ENCODE results near the gene ATP11C.
"Not testable (repeated sequence)": the region's sequence is repeated elsewhere in the genome, so short reads cannot be mapped to it uniquely, and the experiment has no call there.

Gene ATP11C

DNA sequence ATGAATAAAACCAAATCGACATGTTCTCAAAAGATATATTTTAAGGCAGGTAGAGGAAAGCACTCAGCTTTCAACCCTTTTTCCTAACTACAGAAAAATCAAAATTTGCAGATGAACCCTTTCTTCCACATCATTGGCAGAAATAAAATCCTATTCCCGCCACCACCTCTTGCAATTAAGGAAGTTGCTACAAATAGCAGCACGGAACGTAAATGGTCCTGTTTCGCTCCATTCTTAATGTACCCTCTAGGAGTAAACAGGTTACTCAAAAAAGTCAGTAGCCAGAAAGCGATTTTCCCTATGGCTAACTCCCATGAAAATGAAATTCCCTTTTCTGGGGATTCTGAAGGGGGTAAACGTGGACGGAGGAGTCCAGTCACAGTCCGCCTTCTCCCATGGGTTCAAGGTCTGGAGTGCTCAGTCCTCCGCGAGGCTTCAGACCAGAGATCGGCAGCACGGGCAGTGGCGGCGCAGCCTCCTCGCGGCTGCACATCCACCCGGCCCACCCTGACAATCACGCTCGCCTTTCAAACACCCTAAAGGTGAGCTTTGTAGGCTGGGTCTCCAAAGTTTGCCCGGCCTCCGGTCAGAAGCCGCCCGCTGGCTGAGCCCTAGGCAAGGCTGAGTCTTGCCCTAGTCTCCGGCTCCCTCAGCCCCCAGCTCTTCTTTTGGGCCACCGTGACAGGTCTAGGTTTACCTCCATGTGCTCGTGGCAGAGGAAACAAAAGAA is 1.8 kb downstream of the ATP11C start:
- TF ChIP-seq, protein P1, sequence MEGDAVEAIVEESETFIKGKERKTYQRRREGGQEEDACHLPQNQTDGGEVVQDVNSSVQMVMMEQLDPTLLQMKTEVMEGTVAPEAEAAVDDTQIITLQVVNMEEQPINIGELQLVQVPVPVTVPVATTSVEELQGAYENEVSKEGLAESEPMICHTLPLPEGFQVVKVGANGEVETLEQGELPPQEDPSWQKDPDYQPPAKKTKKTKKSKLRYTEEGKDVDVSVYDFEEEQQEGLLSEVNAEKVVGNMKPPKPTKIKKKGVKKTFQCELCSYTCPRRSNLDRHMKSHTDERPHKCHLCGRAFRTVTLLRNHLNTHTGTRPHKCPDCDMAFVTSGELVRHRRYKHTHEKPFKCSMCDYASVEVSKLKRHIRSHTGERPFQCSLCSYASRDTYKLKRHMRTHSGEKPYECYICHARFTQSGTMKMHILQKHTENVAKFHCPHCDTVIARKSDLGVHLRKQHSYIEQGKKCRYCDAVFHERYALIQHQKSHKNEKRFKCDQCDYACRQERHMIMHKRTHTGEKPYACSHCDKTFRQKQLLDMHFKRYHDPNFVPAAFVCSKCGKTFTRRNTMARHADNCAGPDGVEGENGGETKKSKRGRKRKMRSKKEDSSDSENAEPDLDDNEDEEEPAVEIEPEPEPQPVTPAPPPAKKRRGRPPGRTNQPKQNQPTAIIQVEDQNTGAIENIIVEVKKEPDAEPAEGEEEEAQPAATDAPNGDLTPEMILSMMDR (IDR thresholded peaks at IDR 0.05; ENCODE audit: low read depth, low read length): no peak
- Histone ChIP-seq H3K36me3 (no peaks in the 10 kb centered on the region), H3K27ac (no peak overlapping the region), H3K27me3 (ENCODE audit: insufficient read depth, low read depth, severe bottlenecking) (peaks cover 21% of the 10 kb centered on the region), H3K4me3 (ENCODE audit: low read depth, low read length) (peak overlapping the region; percentile 40), H3K9me3 (ENCODE audit: severe bottlenecking) (no peaks in the 10 kb centered on the region)
- no peak for DNase-seq

DNA sequence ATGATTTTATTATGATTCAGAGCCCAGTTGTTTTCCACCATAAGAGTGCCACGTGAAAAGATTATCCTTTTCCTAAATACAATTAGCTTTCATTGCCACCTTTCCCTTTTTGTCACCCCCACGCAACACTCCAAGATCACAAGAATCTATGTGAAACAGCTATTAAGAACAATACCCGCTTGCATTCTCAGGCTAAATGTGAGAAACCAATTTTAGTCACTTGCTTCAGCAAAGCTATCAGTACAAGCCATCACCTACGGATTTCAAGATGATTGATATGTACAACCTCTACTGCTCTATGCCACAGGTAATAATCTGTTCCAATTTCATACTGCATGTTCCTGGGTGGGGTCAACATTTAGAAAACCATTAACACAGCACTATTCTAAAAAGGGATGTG is 2.5 kb downstream of the ATP11C start:
- Histone ChIP-seq H3K4me3 (ENCODE audit: low read depth, low read length) (no peak overlapping the region), H3K9me3 (ENCODE audit: severe bottlenecking) (no peaks in the 10 kb centered on the region), H3K27ac (no peak overlapping the region), H3K36me3 (no peaks in the 10 kb centered on the region), H3K27me3 (ENCODE audit: insufficient read depth, low read depth, severe bottlenecking) (peaks cover 21% of the 10 kb centered on the region)
- no peak for DNase-seq
- TF ChIP-seq, protein P1 (IDR thresholded peaks at IDR 0.05; ENCODE audit: low read depth, low read length): no peak

DNA sequence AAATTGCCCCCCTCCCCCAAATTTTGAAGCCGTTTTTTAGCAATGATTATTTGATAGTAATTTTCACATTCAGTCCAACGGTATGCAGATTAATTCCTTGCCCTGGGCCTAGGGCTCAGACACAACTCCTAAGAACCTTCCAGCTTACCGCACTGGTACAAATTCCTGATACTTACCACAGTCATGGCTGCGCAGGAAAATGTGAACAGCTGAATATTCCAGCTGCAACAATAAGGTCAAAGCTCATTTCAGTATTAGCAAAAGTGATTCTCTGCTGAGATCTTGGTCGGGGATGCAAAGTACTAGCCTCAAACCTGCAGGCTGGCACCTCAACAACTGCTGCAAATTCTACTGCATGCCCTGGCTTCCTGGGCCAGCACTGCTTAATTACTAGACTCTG is 3.0 kb downstream of the ATP11C start:
- DNase-seq: no peak
- Histone ChIP-seq H3K9me3 (ENCODE audit: severe bottlenecking) (no peaks in the 10 kb centered on the region), H3K36me3 (no peaks in the 10 kb centered on the region), H3K27ac (no peak overlapping the region), H3K27me3 (ENCODE audit: insufficient read depth, low read depth, severe bottlenecking) (peaks cover 21% of the 10 kb centered on the region), H3K4me3 (ENCODE audit: low read depth, low read length) (no peak overlapping the region)
- TF ChIP-seq, protein P1 (IDR thresholded peaks at IDR 0.05; ENCODE audit: low read depth, low read length): no peak

DNA sequence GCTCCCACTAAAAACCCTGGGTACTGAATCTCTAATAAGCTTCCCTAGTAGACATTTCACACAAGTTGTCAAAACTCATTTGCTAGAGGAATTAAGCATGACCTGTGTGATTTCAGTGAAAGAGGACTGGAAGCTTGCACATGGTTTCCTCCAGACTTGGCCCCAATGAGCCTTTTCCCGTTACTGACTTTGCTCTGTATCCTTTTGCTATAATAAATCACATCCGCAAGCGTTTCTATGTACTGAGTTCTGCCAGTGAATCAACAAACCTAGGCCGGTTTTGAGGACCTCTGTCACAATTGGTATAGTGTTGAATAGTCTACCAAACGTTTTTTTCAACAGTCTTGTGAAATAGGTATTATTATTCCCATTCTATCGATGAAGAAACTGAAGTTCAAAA is 8.2 kb downstream of the ATP11C start:
- Histone ChIP-seq H3K9me3 (ENCODE audit: severe bottlenecking) (no peaks in the 10 kb centered on the region), H3K27ac (no peak overlapping the region), H3K27me3 (ENCODE audit: insufficient read depth, low read depth, severe bottlenecking) (peaks cover 7% of the 10 kb centered on the region), H3K36me3 (no peaks in the 10 kb centered on the region), H3K4me3 (ENCODE audit: low read depth, low read length) (no peak overlapping the region)
- TF ChIP-seq, protein P1 (IDR thresholded peaks at IDR 0.05; ENCODE audit: low read depth, low read length): no peak
- no peak for DNase-seq

DNA sequence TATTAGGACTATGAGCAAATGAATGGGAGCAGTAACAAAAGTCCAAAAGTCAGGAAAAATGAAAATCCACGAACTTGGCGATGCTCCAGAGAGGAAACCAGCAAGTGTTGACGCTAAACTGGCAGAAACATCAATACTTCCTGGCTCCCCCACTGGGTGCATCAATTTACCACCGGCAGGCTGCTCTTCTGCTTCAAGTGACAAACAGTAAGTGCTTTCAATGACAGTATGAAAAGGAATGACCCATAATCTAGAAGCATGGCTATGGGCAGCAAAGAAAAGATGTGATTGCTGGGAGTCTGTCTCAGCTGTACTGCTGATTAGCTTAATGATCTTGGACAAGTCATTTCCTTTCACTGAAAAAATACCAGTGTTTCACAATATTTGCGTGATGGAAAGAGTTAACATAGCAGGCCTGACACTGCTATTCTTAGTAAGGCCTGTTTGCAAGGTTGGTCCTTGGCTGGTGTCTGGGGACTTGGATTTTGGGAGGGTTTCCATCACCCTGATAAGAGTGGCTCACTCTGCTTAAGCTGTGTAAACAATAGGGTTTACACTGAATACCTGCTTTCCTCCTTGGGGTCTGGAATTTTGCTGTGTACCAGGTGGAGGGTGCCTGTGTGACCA is 8.7 kb downstream of the ATP11C start:
- Histone ChIP-seq H3K27ac (no peak overlapping the region), H3K4me3 (ENCODE audit: low read depth, low read length) (no peak overlapping the region), H3K9me3 (ENCODE audit: severe bottlenecking) (no peaks in the 10 kb centered on the region), H3K36me3 (no peaks in the 10 kb centered on the region), H3K27me3 (ENCODE audit: insufficient read depth, low read depth, severe bottlenecking) (peaks cover 7% of the 10 kb centered on the region)
- TF ChIP-seq, protein P1 (IDR thresholded peaks at IDR 0.05; ENCODE audit: low read depth, low read length): no peak
- no peak for DNase-seq

DNA sequence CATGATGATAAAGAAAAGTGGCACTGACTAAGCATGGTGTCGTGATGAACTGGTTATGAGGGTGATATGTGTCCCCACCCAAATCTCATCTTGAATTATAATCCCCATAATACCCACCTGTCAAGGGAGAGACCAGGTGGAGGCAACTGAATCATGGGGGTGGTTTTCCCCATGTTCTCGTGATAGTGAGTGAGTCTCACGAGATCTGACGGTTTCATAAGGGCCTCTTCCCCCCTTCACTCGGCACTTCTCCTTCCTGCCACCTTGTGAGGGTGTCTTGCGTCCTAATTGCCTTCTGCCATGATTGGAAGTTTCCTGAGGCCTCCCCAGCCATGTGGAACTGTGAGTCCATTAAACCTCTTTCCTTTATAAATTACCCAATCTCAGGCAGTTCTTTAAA is 11.7 kb downstream of the ATP11C start:
- not testable (repeated sequence) for H3K36me3 ChIP-seq; H3K9me3 ChIP-seq (ENCODE audit: severe bottlenecking); H3K27me3 ChIP-seq (ENCODE audit: insufficient read depth, low read depth, severe bottlenecking); DNase-seq; H3K4me3 ChIP-seq (ENCODE audit: low read depth, low read length); H3K27ac ChIP-seq

All from WERI-Rb-1 (cell line).